Astrocyte of the spinal cord (primary cell): ENCODE results near the gene TOR4A.

Experiments used
- DNase-seq: peaks from one replicate; pipeline ENCODE4 v3.0.0; 2011; ENCODE audit warnings: low read depth, low spot score
- H3K4me3 ChIP-seq: 2 replicates; pipeline ENCODE4 v1.5.1; 2011; ENCODE audit warnings: low read depth, mild to moderate bottlenecking, low read length, moderate library complexity
- CTCF ChIP-seq: IDR thresholded peaks from 2 replicates; pipeline ENCODE4 v1.5.1; 2012; ENCODE audit warnings: low read depth, mild to moderate bottlenecking, low read length, inconsistent platforms
- in situ Hi-C: cut with HindIII; loops from 2 replicates; pipeline ENCODE4 v1.10.0; 2017; ENCODE audit warnings: low sequenced_read_pairs

Gene TOR4A

GRCh38 chr9:137294091-137294680 is 16.7 kb downstream of the TOR4A start:
- no peak overlapping the region for H3K4me3 ChIP-seq
- peak; percentile 40 for DNase-seq
- in situ Hi-C loops = no loop called here
- TF ChIP-seq CTCF = no peak

- in situ Hi-C loops = no loop called here
- DNase-seq = peak; percentile 35
- TF ChIP-seq CTCF = peak; percentile 32
- no peak overlapping the region for H3K4me3 ChIP-seq
Observed at GRCh38 chr9:137294681-137295237, 17.2 kb downstream of the TOR4A start.

GRCh38 chr9:137295238-137295811 is 17.8 kb downstream of the TOR4A start:
- no peak for DNase-seq
- TF ChIP-seq CTCF = peak; percentile 45
- in situ Hi-C loops = no loop called here
- H3K4me3 ChIP-seq = no peak overlapping the region

GRCh38 chr9:137295849-137296669 is 18.5 kb downstream of the TOR4A start:
- in situ Hi-C loops = no loop called here
- TF ChIP-seq CTCF = no peak
- no peak overlapping the region for H3K4me3 ChIP-seq
- no peak for DNase-seq

- peak; percentile 56 for DNase-seq
- TF ChIP-seq CTCF = no peak
- in situ Hi-C loops = no loop called here
- H3K4me3 ChIP-seq = no peak overlapping the region
Observed at GRCh38 chr9:137296670-137297664, 19.4 kb downstream of the TOR4A start.

- no peak overlapping the region for H3K4me3 ChIP-seq
- no peak for TF ChIP-seq CTCF
- in situ Hi-C loops = no loop called here
- DNase-seq = no peak
Observed at GRCh38 chr9:137297966-137298365, 20.4 kb downstream of the TOR4A start.
